ENCODE measurements around the gene WDFY3. TPM values are rescaled to one million over a fixed set of nuclear protein-coding genes. Genes with fewer than 3 reads are reported as not detected.
"Not testable (repeated sequence)": the region's sequence is repeated elsewhere in the genome, so short reads cannot be mapped to it uniquely, and the experiment has no call there.

Gene WDFY3
- polyA plus RNA-seq, 1 of the 3 experiments (the other 2 are of a cell fraction), result 13.8 TPM

- no peak overlapping the region for H3K4me3 ChIP-seq (ENCODE audit: low read depth in 2 of 2, low read length in 1 of 2)
- no peaks in the 10 kb centered on the region for H3K9me2 ChIP-seq
- H3K27me3 ChIP-seq (ENCODE audit: insufficient read depth), result no peaks in the 10 kb centered on the region
- no peak overlapping the region for H3K4me2 ChIP-seq
- no peaks in the 10 kb centered on the region for H3K9me3 ChIP-seq
- ChIA-PET POLR2A (no interaction called here), CTCF (no interaction called here)
- DNase-seq, result no peak
- H3K4me1 ChIP-seq (ENCODE audit: control insufficient read depth in 1 of 2, insufficient read depth in 2 of 2, low read depth in 1 of 2, low read length in 1 of 2), result peaks cover 4 to 17% of the 10 kb centered on the region in 2 experiments
- WGBS (ENCODE audit: low lambda C conversion rate), result 98% methylated on average over 7 of the region's 7 CpGs
- 0 out of 4 replicates have a peak overlapping the region, but pooled peaks of 1 of the 2 experiments have one; percentile 51 for H3K27ac ChIP-seq (ENCODE audit: low read depth in 2 of 2, low read length in 1 of 2)
- no peak for TF ChIP-seq NFIC (IDR thresholded peaks at IDR 0.05; ENCODE audit: borderline replicate concordance)
- TF ChIP-seq EP300 (IDR thresholded peaks at IDR 0.05; ENCODE audit: borderline replicate concordance in 1 of 2, low read depth in 1 of 2, low read length in 1 of 2), result no peak
- TF ChIP-seq CHD2 (IDR thresholded peaks at IDR 0.05; ENCODE audit: low read length, partially characterized antibody), result no peak
- H3K9ac ChIP-seq, result no peak overlapping the region
- H3K36me3 ChIP-seq (replicated peaks in 1 of 2; ENCODE audit: control insufficient read depth in 1 of 2, insufficient read depth in 2 of 2, low read length in 1 of 2), result peaks cover 70% of the 10 kb centered on the region in 2 experiments
- H3F3A ChIP-seq (replicated peaks; ENCODE audit: insufficient read depth), result peaks cover 7% of the 10 kb centered on the region
- H2AFZ ChIP-seq (ENCODE audit: low read depth), result no peak overlapping the region
- no peaks in the 10 kb centered on the region for H4K20me1 ChIP-seq (ENCODE audit: insufficient read depth)
- no peaks in the 10 kb centered on the region for H3K79me2 ChIP-seq (ENCODE audit: insufficient read depth)
These were observed 283.2 kb downstream of the WDFY3 start for GRCh38 chr4:84683064-84683850.

GRCh38 chr4:84682661-84683060 lies 283.8 kb downstream of the WDFY3 start:
- peak overlapping the region in 1 of 2 experiments; percentile 51; a peak in 2 of 4 replicates for H3K27ac ChIP-seq (ENCODE audit: low read depth in 2 of 2, low read length in 1 of 2)
- 89% methylated on average over 4 of the region's 4 CpGs for WGBS (ENCODE audit: low lambda C conversion rate)
- H3K9me3 ChIP-seq; H4K20me1 ChIP-seq (ENCODE audit: insufficient read depth); H3F3A ChIP-seq (replicated peaks; ENCODE audit: insufficient read depth); H3K79me2 ChIP-seq (ENCODE audit: insufficient read depth); CTCF ChIA-PET; POLR2A ChIA-PET; H3K27me3 ChIP-seq (ENCODE audit: insufficient read depth); DNase-seq; H3K4me3 ChIP-seq (ENCODE audit: low read depth in 2 of 2, low read length in 1 of 2); H2AFZ ChIP-seq (ENCODE audit: low read depth); H3K9ac ChIP-seq; H3K9me2 ChIP-seq: not testable (repeated sequence)
- peaks cover 4 to 16% of the 10 kb centered on the region in 2 experiments; a peak in 3 of 4 replicates for H3K4me1 ChIP-seq (ENCODE audit: control insufficient read depth in 1 of 2, insufficient read depth in 2 of 2, low read depth in 1 of 2, low read length in 1 of 2)
- H3K36me3 ChIP-seq (replicated peaks in 1 of 2; ENCODE audit: control insufficient read depth in 1 of 2, insufficient read depth in 2 of 2, low read length in 1 of 2), result peaks cover 67% of the 10 kb centered on the region in 2 experiments
- H3K4me2 ChIP-seq, result peak overlapping the region; percentile 49; the same call in 1 of the 2 replicates

DNA sequence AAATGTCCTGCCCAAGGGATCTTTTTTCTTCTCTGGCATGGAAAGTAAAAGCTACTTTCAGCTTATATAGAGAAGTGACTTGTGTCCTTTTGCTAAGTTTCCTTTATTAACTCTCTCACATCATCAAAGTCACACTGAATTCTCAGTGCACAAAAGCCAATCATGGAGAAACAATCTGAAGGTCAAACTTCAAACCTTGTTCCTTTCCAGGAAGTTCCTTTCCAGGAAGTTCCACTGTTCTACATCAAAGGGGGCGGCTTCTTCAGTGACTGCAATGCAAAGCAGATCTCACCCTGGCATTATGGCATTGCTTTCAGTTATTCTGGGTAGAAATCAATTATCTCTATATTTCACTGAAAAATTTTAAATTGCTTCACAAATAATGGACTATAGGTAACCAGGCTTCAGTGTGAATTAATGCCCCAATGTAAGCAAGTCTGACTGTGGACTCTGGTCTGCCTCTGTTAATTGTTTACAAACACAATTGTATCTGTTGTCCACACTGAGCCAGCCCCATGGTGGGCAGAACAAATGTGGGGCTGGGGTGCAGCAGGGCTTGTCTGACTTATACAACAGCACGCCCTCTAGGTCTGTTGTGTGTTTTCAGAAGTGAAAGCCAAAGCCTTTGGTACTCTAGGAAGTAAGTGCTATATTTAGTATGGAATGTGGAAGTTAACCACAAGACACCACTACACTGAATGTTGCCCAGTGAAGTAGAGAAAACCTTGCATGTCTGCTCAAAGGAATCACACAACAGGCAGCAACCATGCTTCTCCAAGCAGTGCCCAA lies 284.8 kb downstream of the WDFY3 start:
- peak overlapping the region; percentile 49; the same call in 1 of the 2 replicates for H3K4me2 ChIP-seq
- CTCF ChIA-PET, result no interaction called here
- no peak for TF ChIP-seq ZBTB33 (IDR thresholded peaks at IDR 0.05; ENCODE audit: borderline replicate concordance, low read depth)
- no peak for TF ChIP-seq RXRA (IDR thresholded peaks at IDR 0.05; ENCODE audit: borderline replicate concordance, low read depth)
- TF ChIP-seq FOXJ3 (CRISPR knock-in tag; IDR thresholded peaks at IDR 0.05), result no peak
- no peak for TF ChIP-seq FOXM1 (IDR thresholded peaks at IDR 0.05; ENCODE audit: low read depth)
- no peak for TF ChIP-seq GABPA (IDR thresholded peaks at IDR 0.05; ENCODE audit: low read depth)
- TF ChIP-seq MAX (IDR thresholded peaks at IDR 0.05; ENCODE audit: low read depth), result no peak
- TF ChIP-seq, protein P1, sequence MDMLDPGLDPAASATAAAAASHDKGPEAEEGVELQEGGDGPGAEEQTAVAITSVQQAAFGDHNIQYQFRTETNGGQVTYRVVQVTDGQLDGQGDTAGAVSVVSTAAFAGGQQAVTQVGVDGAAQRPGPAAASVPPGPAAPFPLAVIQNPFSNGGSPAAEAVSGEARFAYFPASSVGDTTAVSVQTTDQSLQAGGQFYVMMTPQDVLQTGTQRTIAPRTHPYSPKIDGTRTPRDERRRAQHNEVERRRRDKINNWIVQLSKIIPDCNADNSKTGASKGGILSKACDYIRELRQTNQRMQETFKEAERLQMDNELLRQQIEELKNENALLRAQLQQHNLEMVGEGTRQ (IDR thresholded peaks at IDR 0.05; ENCODE audit: borderline replicate concordance, low read depth, low read length), result no peak
- TF ChIP-seq YY1 (IDR thresholded peaks at IDR 0.05; ENCODE audit: low read depth), result no peak
- TF ChIP-seq ELF1 (IDR thresholded peaks at IDR 0.05), result 0 out of 2 replicates have a peak, but pooled peaks have one; percentile 21
- no peak for TF ChIP-seq NRF1 (IDR thresholded peaks at IDR 0.05; ENCODE audit: low read depth, low read length)
- peak; percentile 92 for TF ChIP-seq MEF2A (IDR thresholded peaks at IDR 0.05; ENCODE audit: borderline replicate concordance, low read depth)
- no peak for TF ChIP-seq RCOR1 (IDR thresholded peaks at IDR 0.05; ENCODE audit: low read length)
- TF ChIP-seq EZH2phosphoT487 (IDR thresholded peaks at IDR 0.05; ENCODE audit: borderline replicate concordance, low read depth), result no peak
- TF ChIP-seq NFIC (IDR thresholded peaks at IDR 0.05; ENCODE audit: borderline replicate concordance), result 0 out of 2 replicates have a peak, but pooled peaks have one; percentile 8
- TF ChIP-seq TEAD4 (IDR thresholded peaks at IDR 0.05; ENCODE audit: borderline replicate concordance, insufficient read depth), result no peak

More for the DNA sequence above, 284.8 kb downstream of the WDFY3 start:
- peaks cover 8% of the 10 kb centered on the region for H3F3A ChIP-seq (replicated peaks; ENCODE audit: insufficient read depth)
- 88% methylated on average over 2 of the region's 2 CpGs for WGBS (ENCODE audit: low lambda C conversion rate)
- DNase-seq, result no peak
- no peak overlapping the region for H2AFZ ChIP-seq (ENCODE audit: low read depth)
- no peaks in the 10 kb centered on the region for H3K9me3 ChIP-seq
- no peaks in the 10 kb centered on the region for H3K79me2 ChIP-seq (ENCODE audit: insufficient read depth)
- POLR2A ChIA-PET, result no interaction called here
- no peaks in the 10 kb centered on the region for H4K20me1 ChIP-seq (ENCODE audit: insufficient read depth)
- no peak overlapping the region for H3K9ac ChIP-seq
- H3K4me1 ChIP-seq (ENCODE audit: control insufficient read depth in 1 of 2, insufficient read depth in 2 of 2, low read depth in 1 of 2, low read length in 1 of 2), result peaks cover 4 to 16% of the 10 kb centered on the region in 2 experiments; a peak in 3 of 4 replicates
- peak overlapping the region; percentile 50 to 51 for H3K27ac ChIP-seq (ENCODE audit: low read depth in 2 of 2, low read length in 1 of 2)
- H3K27me3 ChIP-seq (ENCODE audit: insufficient read depth), result no peaks in the 10 kb centered on the region
- H3K9me2 ChIP-seq, result no peaks in the 10 kb centered on the region
- H3K4me3 ChIP-seq (ENCODE audit: low read depth in 2 of 2, low read length in 1 of 2), result no peak overlapping the region
- H3K36me3 ChIP-seq (replicated peaks in 1 of 2; ENCODE audit: control insufficient read depth in 1 of 2, insufficient read depth in 2 of 2, low read length in 1 of 2), result peaks cover 66 to 73% of the 10 kb centered on the region in 2 experiments

Measured in SK-N-SH (cell line).